Prostate gland (tissue), 2 donors: Measurements from ENCODE around the gene KATNB1. TPM values are rescaled to one million over a fixed set of nuclear protein-coding genes. Genes with fewer than 3 reads are reported as not detected.

Experiments
- DNase-seq: peaks from one replicate; pipeline ENCODE4 v3.0.0-alpha.2; 2019; ENCODE audit warnings: low spot score
- H3K27ac ChIP-seq, 2 donors: fragments of 200-600 bp; sonication (generic); 2 replicates each; pipeline ENCODE4 v1.5.1; 2017 to 2019
- H3K27me3 ChIP-seq: fragments of 200-600 bp; sonication (generic); replicated peaks from 2 replicates; pipeline ENCODE4 v1.5.1; 2019; ENCODE audit not compliant: insufficient read depth
- H3K36me3 ChIP-seq, 2 donors: fragments of 200-600 bp; sonication (generic); 1 replicate in 1 of 2; 2 replicates in 1 of 2; pipeline versions ENCODE4 v1.5.1 to v1.8.1; 2017 to 2019
- H3K4me1 ChIP-seq: fragments of 200-600 bp; sonication (generic); replicated peaks from 2 replicates; pipeline ENCODE4 v1.5.1; 2019
- H3K4me3 ChIP-seq, 2 donors: fragments of 200-600 bp; sonication (generic); 2 replicates each; pipeline ENCODE4 v1.5.1; 2017 to 2019
- H3K9me3 ChIP-seq: fragments of 200-600 bp; sonication (generic); 2 replicates; pipeline ENCODE4 v1.5.1; 2017
- CTCF ChIP-seq, 4 experiments: fragments of 200-600 bp in 2 of 4; fragments of 450-650 bp in 2 of 4; sonication (generic) in 2 of 4; IDR thresholded peaks; 1 replicate in 3 of 4; 2 replicates in 1 of 4; pipeline ENCODE4 v1.5.1; 2016 to 2019; ENCODE audit warnings: antibody characterized with exemption in 4 of 4, mild to moderate bottlenecking in 2 of 4, moderate library complexity in 2 of 4
- POLR2A ChIP-seq: fragments of 450-650 bp; IDR thresholded peaks from one replicate; pipeline ENCODE4 v1.6.1; 2016; ENCODE audit warnings: antibody characterized with exemption, mild to moderate bottlenecking
- POLR2AphosphoS5 ChIP-seq: sonication (generic); formaldehyde crosslinking; IDR thresholded peaks from one replicate; pipeline ENCODE4 v1.6.1; 2017; ENCODE audit warnings: antibody characterized with exemption
- WGBS: methylation state at CpG from one replicate; pipeline ENCODE4 v1.1.5; 2018; 5-methylcytosine and 5-hydroxymethylcytosine counted together
- intact Hi-C: fragments of 100-400 bp; cut with DNase I; formaldehyde crosslinking; loops from one replicate; pipeline ENCODE4 v1.14.2; 2022
- total RNA-seq, 2 donors: library from RNA; depleted of rRNA; stranded (reverse); fragments of >200 nt; gene quantifications; one replicate each; pipeline ENCODE4 v1.1.0, GENCODE V29; 2016

KATNB1 gene
- total RNA-seq, 2 donors from 2014 or later: 22.7 to 30.2 TPM

GRCh38 chr16:57749856-57750452 lies 14.4 kb downstream of the KATNB1 start:
- DNase-seq: no peak
- Histone ChIP-seq H3K36me3 (no peaks in the 10 kb centered on the region), H3K4me3 (no peak overlapping the region), H3K9me3 (no peaks in the 10 kb centered on the region), H3K27ac (no peak overlapping the region), H3K4me1 (no peaks in the 10 kb centered on the region), H3K27me3 (no peaks in the 10 kb centered on the region)
- WGBS: 88% methylated on average over 5 of the region's 5 CpGs
- intact Hi-C loops: loop anchor here (10.0 kb wide), 1 partner anchor 165 kb away; no protein-coding TSS in a partner anchor
- TF ChIP-seq POLR2AphosphoS5 (no peak), POLR2A (no peak), CTCF (IDR thresholded peaks at IDR 0.05) (no peak)

- 92% methylated on average over 23 of the region's 24 CpGs for WGBS
- intact Hi-C loops: loop anchor here (10.0 kb wide), 1 partner anchor 166 kb away; no protein-coding TSS in a partner anchor
- Histone ChIP-seq H3K4me1 (no peaks in the 10 kb centered on the region), H3K9me3 (no peaks in the 10 kb centered on the region), H3K27me3 (no peaks in the 10 kb centered on the region), H3K36me3 (no peaks in the 10 kb centered on the region), H3K27ac (no peak overlapping the region), H3K4me3 (no peak overlapping the region)
- no peak for TF ChIP-seq CTCF (IDR thresholded peaks at IDR 0.05)
- no peak for TF ChIP-seq POLR2AphosphoS5
- no peak for TF ChIP-seq POLR2A
- no peak for DNase-seq
Measured at GRCh38 chr16:57750796-57751538, 15.4 kb downstream of the KATNB1 start.

- H3K4me1 ChIP-seq: no peaks in the 10 kb centered on the region
- no peak for DNase-seq
- H3K4me3 ChIP-seq: no peak overlapping the region
- WGBS: 89% methylated on average over 26 of the region's 26 CpGs
- H3K9me3 ChIP-seq: no peaks in the 10 kb centered on the region
- intact Hi-C loops: loop anchor here (10.0 kb wide), 1 partner anchor 167 kb away; no protein-coding TSS in a partner anchor
- H3K27ac ChIP-seq: no peak overlapping the region
- no peaks in the 10 kb centered on the region for H3K36me3 ChIP-seq
- TF ChIP-seq POLR2AphosphoS5 (no peak), POLR2A (no peak), CTCF (IDR thresholded peaks at IDR 0.05) (no peak)
- H3K27me3 ChIP-seq: no peaks in the 10 kb centered on the region
Measured at GRCh38 chr16:57751539-57752202, 16.1 kb downstream of the KATNB1 start.

- H3K36me3 ChIP-seq: no peaks in the 10 kb centered on the region
- no peak overlapping the region for H3K4me3 ChIP-seq
- H3K9me3 ChIP-seq: no peaks in the 10 kb centered on the region
- no peak overlapping the region for H3K27ac ChIP-seq
- 55% methylated on average over 5 of the region's 6 CpGs for WGBS
- H3K27me3 ChIP-seq: no peaks in the 10 kb centered on the region
- TF ChIP-seq POLR2A (no peak), CTCF (IDR thresholded peaks at IDR 0.05) (no peak), POLR2AphosphoS5 (no peak)
- intact Hi-C loops: loop anchor here (10.0 kb wide), 1 partner anchor 167 kb away; no protein-coding TSS in a partner anchor
- no peak for DNase-seq
- no peaks in the 10 kb centered on the region for H3K4me1 ChIP-seq
Measured at GRCh38 chr16:57752203-57752580, 16.6 kb downstream of the KATNB1 start.
